Fibroblast of skin of left biceps (primary cell): ENCODE data around the gene SPTBN2.
A peak's percentile ranks its signal among the peaks of the same experiment; 100 is the strongest.

Experiments used
- DNase-seq, 2 experiments: peaks; one replicate each; pipeline ENCODE4 v3.0.0-alpha.2; 2013; ENCODE audit warnings: low read depth in 2 of 2

SPTBN2 gene

GRCh38 chr11:66728693-66729385 is at the start of gene SPTBN2:
TSS of gene SPTBN2 (minus strand) at chr11:66729216. CDS start at chr11:66721240, 7,976 bp downstream.
- DNase-seq = no peak

GRCh38 chr11:66768818-66769217 is 39.8 kb upstream of the SPTBN2 start:
- no peak for DNase-seq

- DNase-seq = peak in 1 of 2 experiments; percentile 14
Measured at GRCh38 chr11:66768088-66768521, 39.1 kb upstream of the SPTBN2 start.

GRCh38 chr11:66767666-66768065 is 38.6 kb upstream of the SPTBN2 start:
- DNase-seq = no peak

- DNase-seq = no peak
Measured at GRCh38 chr11:66766681-66767080, 37.7 kb upstream of the SPTBN2 start.

- DNase-seq = no peak
Measured at GRCh38 chr11:66762088-66762487, 33.1 kb upstream of the SPTBN2 start.

GRCh38 chr11:66752148-66752547 is 23.1 kb upstream of the SPTBN2 start:
- DNase-seq = no peak

DNA sequence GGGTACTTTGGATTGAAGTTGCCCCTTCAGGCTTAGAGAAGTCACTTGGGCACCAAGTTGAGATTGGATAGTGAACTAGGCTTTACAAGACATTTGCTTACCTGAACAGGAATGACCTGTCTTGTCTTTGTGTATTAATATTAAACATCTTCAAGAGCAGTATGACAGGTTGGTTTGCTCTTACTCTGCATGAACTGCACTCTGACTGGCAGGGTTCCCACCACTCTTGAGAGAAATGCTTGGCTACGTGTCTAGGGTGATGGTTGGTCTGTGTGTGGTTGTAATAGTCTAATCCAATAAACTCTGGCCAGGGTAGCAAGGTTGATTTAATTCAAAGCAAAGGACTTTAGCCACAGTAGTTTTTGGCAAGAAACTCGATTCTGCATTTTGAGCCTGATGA is 20.1 kb upstream of the SPTBN2 start:
- DNase-seq = no peak

- DNase-seq = no peak
Measured at GRCh38 chr11:66747480-66747879, 18.5 kb upstream of the SPTBN2 start.

- no peak for DNase-seq
Measured at GRCh38 chr11:66745356-66746235, 16.6 kb upstream of the SPTBN2 start.

DNA sequence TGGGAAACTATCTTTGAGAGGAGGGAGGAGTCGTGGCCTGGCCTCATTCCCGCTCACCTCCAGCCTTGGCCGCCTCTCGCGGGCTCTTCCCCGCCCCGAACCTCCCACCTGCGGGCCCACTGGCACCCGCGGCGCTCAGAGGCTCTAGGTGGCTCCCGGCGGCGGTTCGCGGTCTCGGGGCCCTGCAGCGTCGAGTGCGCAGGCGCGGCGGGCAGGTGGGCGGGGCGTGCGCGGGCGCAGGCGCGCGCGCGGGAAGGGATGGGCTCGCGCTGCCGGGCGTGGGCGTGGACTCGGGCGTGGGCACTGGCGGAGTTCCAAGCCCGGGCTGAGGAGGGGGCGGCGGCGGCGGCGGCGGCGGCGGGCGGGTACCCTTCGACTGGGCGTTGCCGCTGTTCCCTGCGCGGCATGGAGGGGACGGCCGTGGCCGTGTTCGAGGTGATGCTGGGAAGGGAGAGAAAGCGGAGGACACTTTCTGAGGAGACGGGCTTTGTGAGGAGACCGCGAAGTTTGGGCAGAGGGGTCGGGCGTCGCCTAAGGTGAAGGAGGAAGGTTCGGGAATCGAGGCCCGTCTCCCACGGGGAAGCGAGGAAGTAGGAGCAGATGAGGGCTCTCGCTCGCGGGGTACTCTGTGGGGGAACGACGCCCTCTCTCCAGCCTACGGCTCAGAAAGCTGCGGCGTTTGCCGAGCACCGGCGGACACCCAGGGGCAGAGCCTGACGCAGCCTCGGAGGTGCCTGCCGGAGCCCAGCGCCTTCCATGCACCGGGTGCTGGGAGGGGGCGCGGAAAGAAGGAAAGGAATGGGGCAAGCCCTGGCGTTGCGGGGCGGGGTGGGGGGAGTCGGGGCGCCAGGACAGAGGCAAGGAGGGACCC is 15.7 kb upstream of the SPTBN2 start:
- peak; percentile 32 to 34 for DNase-seq

DNA sequence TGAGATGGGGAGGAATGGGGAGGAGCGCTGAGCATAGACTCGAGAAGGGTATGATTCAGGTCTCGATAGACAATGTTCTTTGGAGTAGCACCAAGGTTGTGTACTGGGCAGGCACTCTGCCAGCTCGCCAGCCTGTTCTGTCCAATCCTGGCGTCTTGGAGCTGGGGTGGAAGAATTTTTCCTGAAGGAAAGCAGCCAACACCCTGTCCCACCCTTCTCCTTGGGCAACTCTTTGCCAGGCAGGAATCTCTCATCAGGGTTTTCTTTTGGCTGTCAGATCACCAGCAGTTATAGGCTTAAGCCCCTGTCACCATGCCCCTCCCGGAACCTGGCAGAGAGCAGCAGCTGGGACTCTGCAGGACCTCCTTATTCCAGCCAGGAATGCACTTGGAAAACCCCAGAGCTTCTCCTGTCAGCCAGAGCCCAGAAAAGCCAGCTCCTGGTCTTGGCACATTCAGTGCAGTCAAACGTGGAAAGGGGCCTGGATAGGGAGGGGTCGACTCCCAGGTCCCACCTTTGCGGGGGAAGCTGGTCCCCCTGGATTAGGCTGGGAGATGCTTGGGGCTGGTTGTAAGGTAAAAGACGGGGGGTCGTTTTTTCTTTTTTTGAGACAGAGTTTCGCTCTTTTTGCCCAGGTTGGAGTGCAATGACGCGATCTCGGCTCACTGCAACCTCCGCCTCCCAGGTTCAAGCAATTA is 14.4 kb upstream of the SPTBN2 start:
- no peak for DNase-seq

- no peak for DNase-seq
Measured at GRCh38 chr11:66741153-66741552, 12.1 kb upstream of the SPTBN2 start.

- no peak for DNase-seq
Measured at GRCh38 chr11:66739983-66740382, 11.0 kb upstream of the SPTBN2 start.

- DNase-seq = no peak
Measured at GRCh38 chr11:66734215-66734614, 5.2 kb upstream of the SPTBN2 start.

- DNase-seq = no peak
Measured at GRCh38 chr11:66729447-66729846, 431 bp upstream of the SPTBN2 start.

DNA sequence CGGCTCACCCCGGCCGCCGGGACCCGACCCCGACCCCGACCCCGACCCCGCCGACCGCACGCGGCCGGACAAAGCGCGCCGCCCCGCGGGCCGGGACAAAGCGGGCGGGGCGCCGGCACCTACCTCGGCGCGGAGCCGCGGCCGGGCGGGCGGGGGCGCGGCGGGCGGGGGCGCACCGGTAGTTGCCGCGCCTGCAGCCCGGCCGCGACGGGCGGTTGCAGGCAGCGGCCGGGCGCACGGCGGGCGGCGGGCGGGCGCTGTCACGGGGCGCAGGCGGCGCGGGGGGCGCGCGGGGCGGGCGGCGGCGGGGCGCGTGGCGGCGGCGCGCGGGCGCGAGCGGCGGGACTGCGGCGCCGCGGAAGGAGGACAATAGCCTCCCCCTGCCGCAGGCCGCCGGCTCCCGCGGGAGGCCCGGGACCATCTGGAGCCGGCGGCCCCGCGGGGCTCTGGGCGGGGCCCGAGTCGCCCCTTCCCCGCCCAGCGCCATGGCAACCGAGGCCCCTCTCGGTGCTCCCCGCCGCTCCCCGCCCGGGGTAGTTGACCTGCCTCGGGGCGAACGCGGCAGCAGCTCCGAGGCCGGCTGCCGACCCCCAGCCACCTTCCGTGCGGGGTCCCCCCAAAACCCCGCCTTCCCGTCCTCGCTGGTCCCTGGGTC is 851 bp downstream of the SPTBN2 start:
- no peak for DNase-seq

- DNase-seq = no peak
Measured at GRCh38 chr11:66727282-66728037, 1.6 kb downstream of the SPTBN2 start.

DNA sequence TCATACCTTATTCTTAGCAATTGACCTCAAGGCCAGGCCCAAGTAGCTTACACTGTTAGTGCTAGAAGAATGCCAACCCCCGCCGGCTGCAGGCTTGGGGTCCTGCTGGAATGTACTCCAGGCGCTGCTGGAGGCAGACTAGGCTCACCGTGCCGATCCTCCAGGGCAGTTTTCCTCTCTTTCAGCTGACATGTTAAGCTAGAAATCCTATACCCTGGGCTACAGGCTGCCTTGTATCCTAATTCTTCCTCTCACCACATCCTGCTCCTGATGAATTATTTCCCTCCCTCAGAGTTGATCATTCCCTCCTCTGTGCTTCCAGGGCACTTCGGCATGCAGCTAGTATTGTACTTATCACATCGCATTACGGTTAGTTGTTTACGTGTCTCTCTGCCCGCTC is 3.4 kb downstream of the SPTBN2 start:
- peak; percentile 32 to 38 for DNase-seq

DNA sequence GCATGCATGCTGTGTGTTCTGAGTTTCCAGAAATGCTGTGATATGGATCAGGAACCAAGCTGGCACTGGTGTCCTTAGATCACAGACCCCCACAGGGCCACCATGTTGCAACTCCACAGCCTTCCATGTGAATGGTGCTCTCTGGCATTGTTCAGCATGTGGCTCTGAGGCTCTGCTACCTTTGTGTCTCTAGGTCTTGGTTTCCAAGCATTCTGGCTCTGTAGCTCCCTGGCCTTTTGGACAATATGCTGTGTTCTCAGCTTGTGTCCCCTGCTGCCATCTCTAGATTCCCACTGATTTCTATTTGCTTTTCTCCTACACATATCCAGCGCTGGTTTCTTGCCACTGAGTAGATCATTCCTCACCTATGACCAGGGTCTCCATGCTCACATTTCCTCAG is 3.9 kb downstream of the SPTBN2 start:
- DNase-seq = no peak
